Activated T-cell treated with anti-CD3 and anti-CD28 coated beads for 4 hours (primary cell): ENCODE measurements around the gene LIG1.

Experiments
- DNase-seq: peaks from one replicate; pipeline ENCODE4 v3.0.0-alpha.2; 2020

The LIG1 gene

DNA sequence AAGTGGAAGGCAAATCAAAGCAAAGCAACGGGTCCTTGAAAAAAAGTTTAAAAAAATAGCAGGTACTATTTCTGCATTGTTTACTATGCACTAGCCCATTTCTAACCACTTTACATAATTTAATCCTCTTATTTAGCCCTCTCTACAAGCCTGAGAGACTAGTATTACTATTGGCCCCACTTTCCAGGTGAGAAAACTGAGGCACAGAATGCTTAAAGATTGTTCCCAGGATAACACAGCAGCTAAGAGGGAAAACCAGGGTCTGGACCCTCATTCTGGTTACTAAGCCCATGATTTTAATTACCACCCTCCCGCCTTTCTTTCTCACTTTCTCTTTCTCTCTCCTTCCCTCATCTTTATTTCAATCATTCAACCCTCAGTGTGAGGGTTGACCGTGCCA lies 6.1 kb upstream of the LIG1 start:
- DNase-seq = no peak

DNA sequence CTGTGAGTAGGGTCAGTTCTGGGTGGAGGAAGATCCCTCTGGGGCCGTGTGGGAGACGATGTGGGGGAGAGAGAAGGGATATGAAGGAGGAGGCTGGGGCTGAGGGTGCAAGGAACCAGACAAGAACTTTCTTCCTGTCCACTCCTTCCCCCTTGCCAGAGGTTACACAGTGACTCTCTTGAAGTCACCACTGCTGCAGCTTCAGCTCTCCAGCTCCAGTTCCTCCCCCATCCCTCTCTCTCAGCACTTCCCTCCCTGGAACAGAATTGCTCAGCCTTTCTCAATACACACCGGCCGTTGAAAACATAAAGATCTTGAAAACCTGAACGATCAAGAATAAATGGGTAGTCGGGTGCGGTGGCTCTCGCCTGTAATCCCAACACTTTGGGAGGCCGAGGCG lies 5.4 kb upstream of the LIG1 start:
- DNase-seq = no peak

DNA sequence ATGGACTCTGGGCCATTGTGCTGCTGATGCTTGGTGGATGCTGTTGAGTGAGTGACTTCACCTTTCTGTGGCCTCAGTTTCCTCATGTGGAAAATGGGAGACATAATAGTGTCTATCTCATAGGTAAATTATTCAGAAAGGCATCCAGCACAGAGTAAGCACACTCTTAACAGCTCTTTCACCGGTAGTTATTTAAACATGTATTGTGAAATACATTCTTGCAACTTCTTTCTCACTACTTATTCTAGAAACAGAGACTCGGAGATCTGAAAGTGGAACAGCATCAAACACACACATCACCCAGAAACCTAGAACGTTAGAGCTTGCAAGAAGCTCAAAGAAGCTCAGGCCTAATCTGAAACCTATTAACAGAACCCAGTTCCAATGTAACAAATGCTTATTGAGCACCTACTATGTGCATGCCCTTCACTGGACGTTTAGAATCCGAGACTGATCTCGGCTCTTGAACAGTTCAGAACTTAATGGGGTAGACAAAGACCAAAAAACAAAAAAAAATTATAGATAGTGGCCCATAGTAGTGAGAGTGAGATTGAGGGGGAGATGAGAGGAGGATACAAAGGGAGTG lies 4.4 kb upstream of the LIG1 start:
- DNase-seq = no peak

DNA sequence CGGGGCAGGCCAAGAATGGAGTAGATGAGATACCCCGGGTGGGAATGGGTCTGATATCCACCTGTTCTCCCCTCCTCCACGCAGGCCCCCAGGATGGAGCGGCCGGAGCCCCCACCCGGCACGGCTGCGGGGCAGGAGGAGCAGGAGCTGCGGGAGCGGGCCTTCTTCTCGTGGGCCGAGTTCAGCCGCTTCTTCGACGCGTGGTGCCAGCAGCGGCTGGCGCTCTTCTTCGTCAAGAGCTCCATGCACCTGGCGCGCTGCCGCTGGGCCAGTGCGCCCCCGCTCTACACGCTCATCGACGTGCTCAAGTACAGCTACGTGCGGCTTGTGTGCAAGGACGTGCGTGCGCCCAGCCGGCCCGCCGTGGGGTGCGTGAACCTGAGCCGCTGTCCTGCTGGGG lies 1.6 kb upstream of the LIG1 start:
- no peak for DNase-seq

GRCh38 chr19:48170817-48171347 lies 738 bp upstream of the LIG1 start:
- no peak for DNase-seq

DNA sequence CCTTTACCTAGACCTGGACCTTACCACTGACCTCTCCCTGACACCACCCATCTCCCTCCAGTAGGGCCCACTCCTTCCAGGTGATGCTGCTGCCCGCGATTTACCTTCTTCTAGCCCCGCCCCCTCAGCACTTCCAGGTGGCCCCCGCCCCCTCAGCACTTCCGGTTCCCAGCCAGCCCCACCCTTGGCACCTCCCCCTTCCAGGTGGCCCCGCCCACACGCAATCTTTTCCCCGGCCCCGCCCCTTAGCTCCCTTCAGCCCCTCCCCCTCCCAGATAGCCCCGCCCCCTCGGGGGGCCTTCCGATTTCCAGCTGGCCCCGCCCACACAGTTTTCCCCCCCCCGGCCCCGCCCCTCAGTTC lies 586 bp downstream of the LIG1 start:
- DNase-seq = peak; percentile 93

GRCh38 chr19:48168689-48169088 lies 1.5 kb downstream of the LIG1 start:
- no peak for DNase-seq

- DNase-seq = no peak
Measured at GRCh38 chr19:48158210-48158790, 11.8 kb downstream of the LIG1 start.

GRCh38 chr19:48154003-48154402 lies 16.1 kb downstream of the LIG1 start:
- no peak for DNase-seq

DNA sequence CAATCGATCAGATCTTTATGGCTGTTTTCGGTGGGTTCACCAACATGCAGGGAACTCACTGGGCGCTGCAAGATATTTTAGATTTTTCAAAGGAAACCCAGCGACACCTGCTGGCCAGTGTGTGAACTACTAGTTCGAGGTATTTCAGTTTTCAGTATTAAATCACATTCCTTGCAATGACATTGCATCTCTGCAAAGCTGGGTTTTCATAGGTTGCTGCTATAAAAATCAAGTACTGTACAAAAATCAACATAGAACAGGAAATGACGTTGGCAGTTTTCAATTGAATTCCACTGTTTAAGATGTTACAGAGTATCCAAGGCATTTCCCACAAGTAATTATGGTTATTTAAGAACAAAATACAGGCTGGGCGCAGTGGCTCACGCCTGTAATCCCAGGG lies 17.6 kb downstream of the LIG1 start:
- peak; percentile 59 for DNase-seq

DNA sequence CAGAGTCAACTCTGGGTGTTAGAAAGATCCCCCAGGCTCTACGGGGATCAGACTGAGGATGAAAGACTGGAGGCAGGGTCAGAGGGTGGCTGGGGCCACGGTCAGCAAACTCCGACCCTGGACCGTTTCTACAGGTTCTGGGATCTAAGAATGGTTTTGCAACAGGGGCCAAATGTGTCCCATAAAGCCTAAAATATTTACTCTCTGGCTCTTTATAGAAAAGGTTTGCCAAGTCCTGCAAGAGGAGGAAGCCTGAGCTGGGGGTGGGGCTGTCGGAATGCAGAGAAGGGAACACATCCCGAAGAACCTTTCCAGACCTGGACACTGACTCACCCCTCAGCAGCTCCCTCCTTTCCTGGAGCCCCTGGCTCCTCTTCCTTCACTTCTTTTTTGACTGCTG lies 20.7 kb downstream of the LIG1 start:
- no peak for DNase-seq

DNA sequence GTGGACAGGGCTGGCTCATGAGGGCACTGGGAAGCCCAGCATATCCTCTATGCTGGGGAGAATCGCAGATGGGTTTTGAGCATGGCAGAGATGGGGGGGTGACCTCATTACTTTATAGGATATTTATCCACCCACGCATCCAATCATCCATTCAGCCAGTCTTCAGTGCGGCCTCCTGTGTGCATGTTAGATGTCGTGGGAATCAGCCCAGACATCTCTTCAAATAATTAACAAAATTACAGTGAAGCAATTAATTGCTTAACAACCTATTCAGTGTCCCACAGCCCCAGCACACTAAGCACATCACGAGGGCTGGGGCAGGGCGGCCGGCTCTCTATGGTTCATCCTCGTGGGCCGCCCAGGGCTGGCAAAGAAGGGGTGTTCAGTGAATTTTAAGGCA lies 21.6 kb downstream of the LIG1 start:
- no peak for DNase-seq

- DNase-seq = no peak
Measured at GRCh38 chr19:48147597-48148175, 22.5 kb downstream of the LIG1 start.

GRCh38 chr19:48139053-48139452 lies 31.1 kb downstream of the LIG1 start:
- DNase-seq = no peak

- no peak for DNase-seq
Measured at GRCh38 chr19:48137411-48137810, 32.7 kb downstream of the LIG1 start.

- no peak for DNase-seq
Measured at GRCh38 chr19:48136547-48136946, 33.6 kb downstream of the LIG1 start.

DNA sequence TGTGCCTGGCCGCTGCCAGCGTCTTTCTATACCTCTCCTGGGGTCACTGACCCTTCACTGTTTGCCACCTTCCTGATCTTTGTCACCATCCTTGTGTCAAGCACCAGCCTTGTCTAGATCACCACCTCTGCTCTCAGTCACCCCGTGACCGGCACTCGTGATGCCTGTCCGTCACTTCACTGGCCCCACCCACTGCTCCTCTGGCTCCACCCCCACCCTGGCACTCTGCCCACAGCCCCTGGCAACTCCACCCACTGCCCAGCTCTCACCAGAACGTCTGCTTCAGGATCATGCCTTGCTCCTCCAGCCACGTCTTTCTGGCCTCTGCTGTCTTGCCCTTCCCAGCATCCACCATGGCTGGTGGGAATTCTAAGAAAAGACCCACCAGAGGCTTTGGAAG lies 34.7 kb downstream of the LIG1 start:
- no peak for DNase-seq

DNA sequence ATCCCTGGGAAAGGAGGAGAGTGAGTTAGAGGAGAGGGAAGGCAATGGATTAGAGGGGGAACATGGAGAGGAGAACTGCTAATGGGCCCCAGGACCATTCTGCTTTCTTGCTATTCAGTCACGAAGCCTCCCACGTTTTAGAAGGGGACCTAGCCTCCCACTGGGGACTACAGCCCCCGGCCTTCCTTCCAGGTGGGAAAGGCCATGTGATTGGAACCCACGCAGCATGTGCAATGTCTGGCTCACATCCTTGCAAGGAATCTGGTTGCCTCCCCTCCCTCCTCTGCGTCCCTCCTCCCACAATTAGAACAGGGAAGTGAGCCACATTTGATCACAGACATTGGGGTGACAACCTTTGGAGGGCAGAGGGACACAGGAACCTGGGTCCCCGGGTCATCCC lies 37.0 kb downstream of the LIG1 start:
- DNase-seq = no peak

GRCh38 chr19:48127561-48127960 lies 42.6 kb downstream of the LIG1 start:
- no peak for DNase-seq

DNA sequence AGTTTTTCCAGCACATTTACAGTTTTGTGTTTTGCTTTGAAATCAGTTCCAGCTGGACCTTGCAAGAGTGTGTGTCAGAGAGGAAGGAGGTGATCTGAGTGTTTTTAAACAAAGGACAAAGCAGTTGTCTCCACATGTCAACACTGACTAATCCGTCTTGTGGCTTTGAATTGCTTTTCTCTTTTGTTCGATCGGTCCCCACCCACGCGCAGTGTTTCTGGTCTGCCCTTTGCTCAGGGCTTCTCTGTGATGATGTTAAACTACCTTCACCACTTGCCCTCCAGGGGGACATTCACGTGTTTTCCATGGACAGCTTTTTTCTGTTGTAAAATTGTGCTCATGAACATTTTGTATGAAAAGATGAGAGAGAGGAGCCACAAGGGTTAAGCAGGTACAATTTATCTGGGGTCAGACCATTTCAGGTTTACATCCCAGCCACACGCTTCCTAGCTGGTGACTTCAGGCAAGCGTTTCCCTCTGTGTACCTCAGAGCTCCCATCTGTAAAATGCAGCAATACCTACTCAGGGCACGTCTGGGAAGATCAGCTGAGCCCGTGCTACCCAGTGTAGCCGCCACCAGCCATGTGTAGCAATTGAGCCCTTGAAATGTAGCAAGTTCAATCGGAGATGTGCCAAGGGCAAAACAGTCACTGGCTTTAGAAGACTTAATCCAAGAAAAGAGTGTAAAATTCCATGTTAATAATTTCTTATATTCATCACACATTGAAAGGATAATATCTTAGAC lies 46.1 kb downstream of the LIG1 start:
- DNase-seq = no peak

DNA sequence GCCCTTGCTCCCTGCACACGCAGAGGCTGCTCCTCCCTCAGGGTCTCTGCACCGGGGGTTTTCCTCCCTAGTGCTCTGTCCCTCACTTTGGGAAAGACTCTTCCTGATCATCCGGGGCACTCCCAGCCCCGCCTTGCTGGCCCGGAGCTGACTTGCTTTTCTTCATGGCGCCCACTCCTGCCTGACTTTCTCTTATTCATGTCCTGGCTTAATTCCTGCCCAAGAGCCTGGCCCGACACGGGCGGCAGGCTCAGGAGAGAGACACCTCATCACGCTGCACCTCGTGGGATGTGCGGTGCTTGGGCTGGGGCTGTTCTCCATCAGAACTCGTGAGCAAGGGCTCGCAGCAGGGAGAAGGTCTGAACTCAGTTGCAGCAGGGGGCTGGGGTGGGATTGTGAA lies 47.7 kb downstream of the LIG1 start:
- DNase-seq = no peak

- no peak for DNase-seq
Measured at GRCh38 chr19:48121909-48122371, 48.2 kb downstream of the LIG1 start.

DNA sequence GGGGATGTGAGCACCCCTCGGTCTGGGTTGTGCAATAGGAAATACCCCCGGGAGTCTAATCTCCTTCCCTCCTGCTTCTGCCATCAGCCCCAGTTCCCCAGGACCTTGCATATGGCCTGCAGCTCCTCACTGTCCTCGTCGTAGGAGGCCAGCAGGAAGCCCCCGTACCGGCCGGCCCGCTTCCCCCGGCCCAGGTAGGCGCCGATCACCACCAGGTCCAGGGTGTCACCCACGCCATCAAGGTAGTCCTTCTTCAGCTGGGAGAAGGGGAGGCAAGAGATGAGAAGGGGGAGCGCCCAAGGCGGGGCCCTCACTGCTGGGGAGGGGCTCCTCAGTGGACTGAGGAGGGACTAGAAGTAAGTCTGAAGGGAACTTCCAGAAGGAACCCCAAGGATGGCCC lies 49.1 kb downstream of the LIG1 start:
- no peak for DNase-seq

GRCh38 chr19:48120505-48120904 lies 49.6 kb downstream of the LIG1 start:
- DNase-seq = no peak
